Right lobe of liver (tissue), 6 donors: ENCODE measurements around the gene RFX6. TPM values are rescaled to one million over a fixed set of nuclear protein-coding genes. Genes with fewer than 3 reads are reported as not detected.
A peak's percentile ranks its signal among the peaks of the same experiment; 100 is the strongest.

ENCODE experiments used
- ATAC-seq, 4 donors: fragments of 200-7000 bp; cut with Tn5 transposase; one replicate each; pipeline ENCODE4 v1.9.1; 2020; ENCODE audit warnings: mild to moderate bottlenecking in 4 of 4, moderate library complexity in 4 of 4
- DNase-seq, 3 donors: peaks; one replicate each; pipeline ENCODE4 v3.0.0-alpha.2; 2020
- H3K27ac ChIP-seq, 3 donors: fragments of 200-600 bp; one replicate each; pipeline ENCODE4 v1.8.0; 2022
- H3K27me3 ChIP-seq, 2 donors: fragments of 200-600 bp; one replicate each; pipeline ENCODE4 v1.8.0; 2022
- H3K36me3 ChIP-seq, 4 donors: fragments of 200-600 bp; sonication (generic) in 1 of 4; one replicate each; pipeline versions ENCODE4 v1.5.1 to v1.8.0; 2017 to 2022; ENCODE audit warnings: control low read depth in 1 of 4
- H3K4me1 ChIP-seq, 4 donors: fragments of 200-600 bp; sonication (generic) in 1 of 4; one replicate each; pipeline versions ENCODE4 v1.5.1 to v1.8.0; 2017 to 2022; ENCODE audit warnings: control low read depth in 1 of 4
- H3K4me3 ChIP-seq, 3 donors: fragments of 200-600 bp; one replicate each; pipeline ENCODE4 v1.8.0; 2022
- H3K9me3 ChIP-seq, 4 donors: fragments of 200-600 bp; sonication (generic) in 1 of 4; one replicate each; pipeline versions ENCODE4 v1.5.1 to v1.8.0; 2017 to 2022; ENCODE audit warnings: control low read depth in 1 of 4
- POLR2A ChIP-seq: fragments of 450-650 bp; IDR thresholded peaks from one replicate; pipeline ENCODE4 v1.6.1; 2017; ENCODE audit warnings: antibody characterized with exemption, mild to moderate bottlenecking
- WGBS: methylation state at CpG from one replicate; pipeline ENCODE4 v1.1.6; 2018; ENCODE audit warnings: low coverage, low lambda C conversion rate; ENCODE audit not compliant: insufficient coverage; ENCODE audit errors: missing lambda C conversion rate; 5-methylcytosine and 5-hydroxymethylcytosine counted together
- intact Hi-C, 2 donors: fragments of 100-400 bp; cut with DNase I; formaldehyde crosslinking; loops; one replicate each; pipeline versions ENCODE4 v1.11.2 to v1.14.1; 2022
- total RNA-seq, 6 experiments: library from RNA; depleted of rRNA in 2 of 6; stranded (reverse); fragments of >200 nt in 2 of 6; fragmentation: NEBNext Ultra II Directional in 3 of 6; extraction: Animal tissue kit (Norgen Biotek cat#: 25700) in 3 of 6; gene quantifications; one replicate each; pipeline versions ENCODE4 v1.1.0 to v1.2.4, GENCODE V29; 2016 to 2023
- TF ChIP-seq, protein P1 (sequence below), 4 donors: fragments of 200-600 bp in 3 of 4; fragments of 450-650 bp in 1 of 4; IDR thresholded peaks; one replicate each; pipeline versions ENCODE4 v1.5.1 to v1.8.0; 2016 to 2022; ENCODE audit warnings: antibody characterized with exemption in 4 of 4, mild to moderate bottlenecking in 2 of 4
- donor health status: DM: no; HTN: yes; CAD: no.
- donor health status: DM: no; HTN: no; CAD: no.
- donor health status: DM: no; HTN: no; CAD: no.
- donor health status: DM: no; HTN: yes; CAD: no.
- donor health status: DM: no; HTN: yes; CAD: no.

RFX6 gene
- total RNA-seq, 6 experiments from 2014 or later, result not detected

DNA sequence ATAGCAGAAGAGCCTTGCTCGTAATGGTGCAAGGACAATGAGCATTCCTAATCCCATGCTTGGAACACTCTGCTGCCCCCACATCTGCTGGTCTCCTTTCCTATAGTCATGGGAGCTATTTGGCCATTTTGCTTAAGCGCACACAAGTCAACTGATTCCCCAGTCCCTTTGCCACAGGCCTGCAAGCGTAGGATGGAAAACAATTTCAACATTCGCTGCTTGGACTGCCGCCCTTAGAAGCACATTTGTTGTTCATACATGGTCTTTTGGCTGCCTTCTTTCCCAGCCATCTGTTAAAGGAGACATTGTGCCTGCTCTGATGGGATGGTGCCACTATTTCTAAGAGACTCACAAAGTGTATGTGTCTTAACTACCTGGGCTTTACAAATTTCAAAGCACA lies 96.9 kb downstream of the RFX6 start:
- no peak for TF ChIP-seq POLR2A
- TF ChIP-seq, protein P1, sequence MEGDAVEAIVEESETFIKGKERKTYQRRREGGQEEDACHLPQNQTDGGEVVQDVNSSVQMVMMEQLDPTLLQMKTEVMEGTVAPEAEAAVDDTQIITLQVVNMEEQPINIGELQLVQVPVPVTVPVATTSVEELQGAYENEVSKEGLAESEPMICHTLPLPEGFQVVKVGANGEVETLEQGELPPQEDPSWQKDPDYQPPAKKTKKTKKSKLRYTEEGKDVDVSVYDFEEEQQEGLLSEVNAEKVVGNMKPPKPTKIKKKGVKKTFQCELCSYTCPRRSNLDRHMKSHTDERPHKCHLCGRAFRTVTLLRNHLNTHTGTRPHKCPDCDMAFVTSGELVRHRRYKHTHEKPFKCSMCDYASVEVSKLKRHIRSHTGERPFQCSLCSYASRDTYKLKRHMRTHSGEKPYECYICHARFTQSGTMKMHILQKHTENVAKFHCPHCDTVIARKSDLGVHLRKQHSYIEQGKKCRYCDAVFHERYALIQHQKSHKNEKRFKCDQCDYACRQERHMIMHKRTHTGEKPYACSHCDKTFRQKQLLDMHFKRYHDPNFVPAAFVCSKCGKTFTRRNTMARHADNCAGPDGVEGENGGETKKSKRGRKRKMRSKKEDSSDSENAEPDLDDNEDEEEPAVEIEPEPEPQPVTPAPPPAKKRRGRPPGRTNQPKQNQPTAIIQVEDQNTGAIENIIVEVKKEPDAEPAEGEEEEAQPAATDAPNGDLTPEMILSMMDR (IDR thresholded peaks at IDR 0.05), result no peak
- intact Hi-C loops, result no loop called here

DNA sequence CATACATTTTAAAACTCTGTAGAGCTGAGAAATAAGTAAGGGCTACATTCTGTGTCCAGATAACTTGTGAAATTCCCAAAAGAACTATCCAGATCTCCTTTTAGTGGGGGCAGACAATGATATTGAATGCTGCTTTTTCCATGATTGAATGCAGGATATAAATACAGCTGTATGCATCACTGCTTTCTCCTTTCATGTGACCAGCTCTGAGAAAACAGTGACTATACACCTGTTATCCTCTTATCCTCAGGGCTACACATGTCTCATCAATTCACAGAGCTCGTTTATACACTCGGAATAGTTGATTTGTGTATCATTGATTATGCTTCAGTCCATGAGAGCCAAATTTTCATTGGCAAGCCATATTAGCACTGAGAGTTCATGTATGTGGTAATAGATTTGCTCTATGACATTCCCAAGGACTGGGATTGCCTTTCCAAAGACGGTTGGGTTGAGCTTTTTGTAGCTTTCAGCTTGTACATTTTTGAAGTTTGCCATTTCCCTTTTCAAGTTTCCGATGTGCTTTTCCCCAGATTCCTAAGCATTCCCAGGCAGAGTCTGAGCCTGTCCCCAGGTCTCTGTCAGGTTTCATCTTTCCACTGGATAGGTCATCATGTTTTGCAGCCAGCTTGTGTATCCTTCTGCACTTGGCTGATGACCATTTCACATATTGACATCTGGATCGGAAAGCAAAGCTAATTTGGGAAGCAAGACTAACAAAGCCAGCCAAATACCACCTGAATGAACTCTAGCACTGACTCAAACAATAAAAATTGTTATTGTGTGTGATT lies 97.7 kb downstream of the RFX6 start:
- intact Hi-C loops, result no loop called here
- peak in 1 of 4 donors; percentile 42 for ATAC-seq
- TF ChIP-seq POLR2A, result no peak
- TF ChIP-seq, protein P1 (IDR thresholded peaks at IDR 0.05), result no peak
- Histone ChIP-seq H3K36me3 (no peaks in the 10 kb centered on the region), H3K27ac (no peak overlapping the region), H3K27me3 (no peaks in the 10 kb centered on the region), H3K4me1 (no peaks in the 10 kb centered on the region), H3K9me3 (no peaks in the 10 kb centered on the region), H3K4me3 (no peak overlapping the region)
- WGBS, result 26% methylated on average over 5 of the region's 5 CpGs
- no peak for DNase-seq

More for the DNA sequence above, 96.9 kb downstream of the RFX6 start:
- H3K27ac ChIP-seq, result no peak overlapping the region
- H3K9me3 ChIP-seq, result no peaks in the 10 kb centered on the region
- H3K4me1 ChIP-seq, result no peaks in the 10 kb centered on the region
- no peaks in the 10 kb centered on the region for H3K27me3 ChIP-seq
- H3K36me3 ChIP-seq, result no peaks in the 10 kb centered on the region
- 73% methylated on average over 3 of the region's 5 CpGs for WGBS
- DNase-seq, result no peak
- no peak for ATAC-seq
- H3K4me3 ChIP-seq, result no peak overlapping the region

DNA sequence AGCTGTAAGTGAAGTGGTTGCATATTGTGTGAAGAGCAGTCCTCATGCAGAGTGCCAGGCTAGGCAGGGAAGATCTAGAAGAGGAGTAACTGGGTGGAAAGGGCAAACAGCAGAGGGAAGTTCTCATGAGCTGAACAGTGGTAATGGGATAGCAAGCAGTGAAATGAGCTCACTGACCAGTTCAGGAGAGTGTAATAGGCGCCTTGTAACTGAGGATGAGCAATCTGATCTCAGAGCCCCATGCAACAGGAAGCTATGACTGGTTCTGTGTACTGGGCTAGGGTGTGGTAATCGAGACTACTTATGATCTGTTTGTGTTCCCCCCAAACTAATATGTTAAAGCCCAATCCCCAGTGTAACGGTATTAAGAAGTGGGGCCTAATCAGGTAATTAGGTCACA lies 98.6 kb downstream of the RFX6 start:
- intact Hi-C loops, result no loop called here
- Histone ChIP-seq H3K27ac (no peak overlapping the region), H3K9me3 (no peaks in the 10 kb centered on the region), H3K36me3 (no peaks in the 10 kb centered on the region), H3K4me3 (no peak overlapping the region), H3K4me1 (no peaks in the 10 kb centered on the region), H3K27me3 (no peaks in the 10 kb centered on the region)
- TF ChIP-seq, protein P1 (IDR thresholded peaks at IDR 0.05), result no peak
- no peak for TF ChIP-seq POLR2A
- ATAC-seq (no peak), DNase-seq (no peak)
- 82% methylated on average over 2 of the region's 3 CpGs for WGBS

DNA sequence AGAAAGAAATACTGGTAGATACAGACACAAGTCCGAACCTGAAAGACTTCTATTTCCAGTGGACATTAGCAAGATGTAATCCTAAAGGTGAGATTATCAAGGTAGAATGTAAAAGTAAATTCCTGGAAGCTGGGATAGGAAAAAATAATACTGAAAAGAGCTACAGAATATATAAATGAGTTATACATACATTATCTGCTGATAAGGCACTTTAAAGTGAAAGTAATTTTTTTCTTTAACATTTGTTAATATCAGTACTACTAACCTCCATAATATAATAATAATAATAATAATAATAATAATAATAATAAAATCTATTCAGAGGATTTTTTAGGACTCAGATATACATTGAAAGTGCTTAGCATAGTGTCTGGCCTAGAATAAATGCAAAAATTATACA lies 102.5 kb downstream of the RFX6 start:
- intact Hi-C loops, result no loop called here
- ATAC-seq (no peak), DNase-seq (no peak)
- WGBS, result 60% methylated on average over 1 of the region's 1 CpG
- Histone ChIP-seq H3K4me1 (no peaks in the 10 kb centered on the region), H3K36me3 (no peaks in the 10 kb centered on the region), H3K9me3 (no peaks in the 10 kb centered on the region), H3K4me3 (no peak overlapping the region), H3K27ac (no peak overlapping the region), H3K27me3 (no peaks in the 10 kb centered on the region)
- no peak for TF ChIP-seq POLR2A
- TF ChIP-seq, protein P1 (IDR thresholded peaks at IDR 0.05), result no peak

Other genes with a start within 250 kb of the RFX6 start
- gene ZUP1, start 208.5 kb upstream of the RFX6 start, total RNA-seq, result 1 to 10 TPM; 3.0 to 5.9 (median 4.3) TPM
- 1 to 10 TPM in 5 of 6 experiments, under 1 TPM in 1; 0.98 to 2.5 (median 2.0) TPM for gene KPNA5, start 196.0 kb upstream of the RFX6 start, total RNA-seq
- under 1 TPM in 4 of 6 experiments, not detected in 2; 0.33 to 0.81 (median 0.42) TPM for gene FAM162B, start 111.5 kb upstream of the RFX6 start, total RNA-seq
- not detected for gene GPRC6A, start 48.2 kb upstream of the RFX6 start, total RNA-seq